Inflammatory macrophage treated with lipopolysaccharide for 4 hours (primary cell): ENCODE data around the gene HMGA1.

Experiments
- DNase-seq: peaks from one replicate; pipeline ENCODE4 v3.0.0-alpha.2; 2020

The HMGA1 gene

GRCh38 chr6:34225551-34225950 is 11.1 kb upstream of the HMGA1 start:
- no peak for DNase-seq

- no peak for DNase-seq
Observed at GRCh38 chr6:34226066-34226465, 10.6 kb upstream of the HMGA1 start.

- DNase-seq: peak; percentile 60
Observed at GRCh38 chr6:34226731-34227586, 9.7 kb upstream of the HMGA1 start.

- DNase-seq: peak; percentile 26
Observed at GRCh38 chr6:34227761-34228421, 8.8 kb upstream of the HMGA1 start.

GRCh38 chr6:34229877-34230276 is 6.8 kb upstream of the HMGA1 start:
- no peak for DNase-seq

DNA sequence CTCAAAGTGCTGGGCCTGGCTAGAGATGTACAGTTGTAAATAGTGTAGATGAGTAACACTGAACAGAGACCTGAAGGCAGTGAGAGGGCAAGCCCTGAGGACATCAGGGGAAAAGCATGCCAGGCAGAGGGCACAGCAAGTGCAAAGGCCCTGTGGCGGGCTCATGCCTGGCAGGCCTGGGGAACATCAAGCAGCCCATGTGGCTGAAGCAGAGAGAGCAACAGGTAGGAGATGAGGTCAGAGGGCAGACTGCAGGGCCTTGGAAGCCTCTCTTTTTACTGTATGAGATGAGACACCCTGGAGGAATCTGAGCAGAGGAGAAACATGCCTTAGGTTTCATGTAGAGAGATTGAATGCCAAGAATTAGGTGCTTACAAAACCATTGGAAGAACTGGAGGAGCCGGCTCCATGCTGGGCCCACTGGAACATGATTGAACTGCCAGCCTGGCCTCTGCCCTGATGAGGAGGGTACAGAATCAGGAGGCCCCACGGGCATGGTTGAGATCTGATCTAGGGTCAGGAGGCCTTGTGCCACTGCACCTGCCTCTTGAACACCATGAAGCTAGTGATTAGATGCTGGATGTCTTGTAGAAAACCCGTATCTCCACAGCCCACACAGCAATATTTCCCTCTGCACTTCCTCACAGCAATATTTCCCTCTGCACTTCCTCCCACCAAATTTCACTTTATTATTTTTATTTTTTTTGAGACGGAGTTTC is 5.9 kb upstream of the HMGA1 start:
- peak; percentile 58 for DNase-seq

- no peak for DNase-seq
Observed at GRCh38 chr6:34231566-34232336, 4.9 kb upstream of the HMGA1 start.

- DNase-seq: no peak
Observed at GRCh38 chr6:34232901-34233300, 3.8 kb upstream of the HMGA1 start.

DNA sequence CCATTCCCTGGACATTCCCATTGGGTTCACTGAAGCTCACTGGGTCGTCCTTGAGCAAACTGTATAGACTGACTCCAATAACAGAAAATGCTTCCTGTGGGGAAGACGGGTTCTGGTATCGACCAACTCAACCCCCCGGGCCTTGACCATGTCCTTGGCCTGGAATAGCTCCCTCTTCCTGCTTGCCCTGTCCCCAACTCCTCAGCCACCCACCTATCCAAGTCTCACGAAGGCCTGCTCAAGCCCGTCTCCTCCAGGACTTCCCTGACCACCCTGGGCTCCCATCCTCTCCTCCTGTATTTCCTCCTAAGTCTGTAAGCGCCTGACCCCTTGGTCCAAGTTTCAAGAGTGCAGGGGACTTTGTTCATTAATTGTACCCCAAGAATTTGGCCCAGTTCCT is 2.8 kb upstream of the HMGA1 start:
- no peak for DNase-seq

DNA sequence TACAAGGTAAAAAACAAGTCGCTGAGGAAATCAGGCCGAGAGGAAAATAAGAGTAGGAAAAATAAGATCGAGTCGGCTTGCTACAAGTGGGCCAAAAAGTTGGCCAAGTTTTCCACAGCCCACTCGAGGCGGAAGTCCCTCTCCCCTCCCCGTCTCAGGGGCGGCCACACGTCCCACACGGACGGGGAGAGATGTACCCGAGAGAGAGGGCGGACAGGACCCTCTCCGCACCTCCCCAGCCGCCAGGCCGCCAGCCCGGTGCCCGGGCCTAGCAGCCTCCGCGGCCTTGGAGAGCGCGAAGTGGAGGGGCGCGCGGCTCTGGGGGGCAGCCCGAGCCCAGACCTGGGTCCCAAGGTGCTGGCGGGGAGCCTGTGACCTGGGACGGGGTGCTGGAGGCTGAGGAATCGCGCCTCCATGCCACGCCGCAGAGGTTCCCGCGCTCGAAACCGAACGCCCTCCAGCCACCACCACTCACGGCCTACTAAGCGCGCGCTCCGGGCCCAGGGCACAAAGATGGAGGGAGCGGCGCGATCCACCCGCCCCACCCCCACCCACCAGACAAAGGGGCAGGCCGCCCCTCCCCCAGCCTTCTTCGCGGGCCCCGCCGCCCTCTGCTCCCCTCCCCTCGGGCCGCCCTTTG is 1.9 kb upstream of the HMGA1 start:
- DNase-seq: no peak

DNA sequence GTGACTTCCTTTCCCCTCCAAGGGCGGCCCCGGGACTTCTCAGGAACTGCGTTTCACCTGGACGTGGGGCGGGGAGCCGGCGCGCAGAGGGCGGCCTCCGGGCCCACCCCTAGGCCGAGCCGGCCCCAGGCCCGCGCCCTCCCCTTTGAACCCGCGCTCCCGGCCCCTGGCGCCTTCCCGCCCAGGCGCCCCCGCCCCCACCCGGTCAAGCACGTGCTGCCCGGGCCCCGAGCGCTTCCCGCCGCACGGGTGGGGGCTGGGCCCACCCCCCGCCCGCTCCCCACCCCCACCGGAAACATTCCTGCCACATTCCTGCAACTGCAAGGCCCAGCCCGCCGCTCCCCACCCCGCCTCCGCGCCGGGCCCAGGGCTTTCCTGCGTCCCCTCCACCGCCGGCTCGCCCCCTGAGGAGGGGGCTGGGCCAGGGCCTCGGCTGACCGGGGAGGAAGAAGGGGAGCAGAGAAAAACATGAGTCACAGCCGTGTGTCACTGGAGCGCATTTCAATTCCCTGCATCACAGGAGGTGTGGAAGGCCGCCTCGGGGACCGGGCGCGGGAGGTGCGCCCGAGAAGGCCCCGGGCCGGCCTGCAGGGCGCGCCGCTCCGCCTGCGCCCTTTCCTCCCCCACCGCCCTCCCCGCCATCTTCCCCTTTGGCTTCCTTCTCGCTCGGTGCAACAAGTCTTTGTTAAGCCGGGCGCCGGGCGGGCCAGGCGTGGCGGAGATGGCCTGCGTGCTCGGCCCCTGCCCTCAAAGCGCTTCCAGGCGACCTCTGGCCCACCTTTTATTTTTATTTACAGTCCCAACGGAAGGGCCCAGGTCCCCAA is 1.2 kb upstream of the HMGA1 start:
- DNase-seq: peak; percentile 60

DNA sequence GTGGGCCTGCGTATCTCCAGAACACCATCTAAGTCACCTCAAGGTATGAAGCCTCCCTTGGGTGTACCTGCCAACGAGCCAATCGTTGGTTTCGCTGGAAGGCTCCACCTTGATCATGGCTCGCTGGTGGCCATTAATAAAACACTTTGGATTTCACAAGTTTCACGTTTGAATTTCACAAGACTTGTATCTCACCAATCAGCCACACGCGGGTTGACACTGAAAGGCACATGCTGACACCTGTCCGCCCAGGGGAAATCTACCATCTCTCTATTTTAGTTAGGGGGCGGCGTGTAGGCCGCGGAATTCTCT is 586 bp upstream of the HMGA1 start:
- DNase-seq: no peak

DNA sequence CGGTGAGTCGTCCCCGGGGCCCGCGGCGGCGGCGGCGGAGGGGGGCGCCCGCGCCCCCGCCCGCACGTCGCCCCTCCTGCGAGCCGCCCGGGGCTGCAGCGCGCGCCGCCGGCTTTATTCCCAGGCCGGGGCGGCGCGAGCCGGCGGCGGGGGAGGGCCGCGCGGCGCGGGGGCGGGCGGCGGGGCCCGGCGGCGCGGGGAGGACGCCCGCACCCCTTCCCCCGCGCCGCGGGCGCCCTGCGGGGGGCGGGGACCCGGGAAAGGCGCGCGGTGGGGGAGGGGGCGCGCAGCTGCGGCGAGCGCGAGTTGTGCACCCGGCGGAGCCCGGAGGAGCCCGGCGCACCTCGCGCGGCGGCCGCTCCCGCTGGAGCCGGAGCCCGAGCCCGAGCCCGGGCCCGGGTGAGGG is 646 bp downstream of the HMGA1 start:
- no peak for DNase-seq

- DNase-seq: peak; percentile 38
Observed at GRCh38 chr6:34237722-34238584, 1.3 kb downstream of the HMGA1 start.

DNA sequence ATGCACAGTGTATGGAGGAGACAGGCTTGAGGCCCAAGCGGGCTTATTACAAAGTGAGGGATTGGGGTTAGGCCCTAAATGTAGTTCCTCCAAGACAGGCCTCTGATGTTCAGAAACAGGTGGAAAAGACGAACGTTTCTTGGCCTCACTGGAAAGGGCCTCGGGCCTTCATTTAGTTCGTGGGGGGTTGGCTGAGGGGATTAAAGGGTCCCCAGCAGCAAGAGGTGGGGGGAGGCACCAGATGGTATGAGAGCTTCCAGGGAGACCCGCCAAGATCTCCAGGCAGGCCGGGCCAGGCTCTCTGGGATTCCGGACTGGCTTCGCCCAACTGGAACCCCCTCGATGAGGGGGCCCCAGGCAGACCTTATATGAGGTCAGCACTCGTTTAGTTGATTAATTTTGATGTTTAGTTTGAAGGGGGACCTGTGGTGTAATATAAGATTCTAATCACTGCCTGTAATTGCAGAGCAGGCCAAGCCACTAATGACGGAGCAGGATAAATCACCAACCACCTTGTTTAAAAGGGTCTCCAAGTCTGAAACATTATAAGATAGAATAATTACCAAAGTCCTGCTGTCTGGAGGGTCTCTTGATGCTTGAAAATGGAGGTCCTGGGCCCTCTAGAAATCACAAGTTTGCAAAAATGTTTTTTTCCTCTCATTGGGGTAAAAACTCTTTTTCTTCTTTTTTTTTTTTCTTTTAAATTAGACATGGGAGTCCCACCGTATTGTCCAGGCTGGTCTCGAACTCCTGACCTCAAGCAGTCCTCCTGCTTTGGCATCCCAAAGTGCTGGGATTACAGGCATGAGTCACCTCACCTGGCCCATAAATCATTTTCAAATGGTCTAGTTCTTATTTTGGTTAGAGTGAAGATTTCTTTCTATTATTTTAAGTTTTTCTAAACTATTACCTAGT is 2.2 kb downstream of the HMGA1 start:
- no peak for DNase-seq

GRCh38 chr6:34239500-34239825 is 2.8 kb downstream of the HMGA1 start:
- DNase-seq: no peak

DNA sequence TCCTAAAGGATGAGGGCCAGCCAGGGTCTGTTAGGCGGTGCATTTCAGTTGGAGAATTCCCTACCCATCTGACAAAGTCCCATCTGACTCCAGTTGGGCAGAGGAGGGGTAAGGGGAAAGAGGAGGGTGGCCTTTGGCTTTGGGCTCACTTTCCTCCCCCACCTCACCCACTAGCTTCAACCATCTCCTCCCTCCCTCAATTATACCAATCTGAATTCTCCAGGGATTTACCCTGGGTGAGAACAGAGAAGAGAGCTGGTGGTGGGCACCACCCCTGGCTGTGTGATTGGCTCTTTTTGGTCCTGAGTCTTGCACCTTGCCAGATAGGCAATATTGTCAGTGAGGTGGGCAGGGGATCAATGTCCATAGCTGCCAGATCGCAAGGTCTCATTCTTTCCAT is 3.2 kb downstream of the HMGA1 start:
- DNase-seq: no peak

- DNase-seq: no peak
Observed at GRCh38 chr6:34240329-34241248, 3.9 kb downstream of the HMGA1 start.
